Activated CD8-positive, alpha-beta memory T cell treated with anti-CD3 and anti-CD28 coated beads, Interleukin-2, amount 50 U/mL, for 1 hour (primary cell): ENCODE data around the gene CERS3.

Experiments
- DNase-seq: peaks from one replicate; pipeline ENCODE4 v3.0.0-alpha.2; 2020; ENCODE audit errors: extremely low read depth

CERS3 gene

DNA sequence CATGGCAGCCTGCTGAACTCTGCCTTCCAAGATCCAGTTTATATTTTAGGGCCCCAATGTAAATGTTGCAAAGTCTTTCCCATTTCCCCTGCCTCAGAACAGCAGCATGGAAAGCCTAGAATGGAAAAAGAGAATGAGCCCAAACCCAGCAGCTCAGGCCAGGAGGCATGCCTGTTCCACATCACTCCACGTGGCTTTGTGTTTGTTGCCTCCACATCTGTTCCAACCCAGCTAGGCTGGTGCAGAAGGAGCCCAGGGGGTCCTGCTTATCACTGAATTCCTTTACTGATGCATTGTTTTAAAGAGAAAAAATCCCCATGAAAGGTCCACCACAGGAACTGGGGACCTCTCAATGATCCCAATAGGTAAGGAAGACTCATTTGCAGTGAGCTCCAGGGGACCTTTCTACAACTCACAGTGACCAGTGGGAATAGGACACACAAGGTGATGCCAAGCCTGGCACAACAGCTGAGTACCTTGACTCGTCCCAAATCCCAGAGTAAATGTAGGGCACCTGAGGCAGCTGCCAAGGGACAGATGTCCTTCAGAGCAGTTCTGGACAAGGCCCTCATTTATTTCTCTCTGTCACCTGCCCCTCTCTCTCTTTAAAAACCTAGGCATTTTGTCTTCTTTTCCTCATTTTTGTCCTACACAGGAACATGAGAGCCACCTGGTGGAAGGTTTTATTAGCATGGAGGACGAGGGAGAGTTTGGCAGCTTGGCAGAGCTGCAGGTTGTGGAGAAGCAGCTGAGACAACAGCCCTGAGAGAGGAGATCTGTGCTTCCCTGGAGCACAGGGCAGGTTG lies 145.2 kb downstream of the CERS3 start:
- DNase-seq = no peak

DNA sequence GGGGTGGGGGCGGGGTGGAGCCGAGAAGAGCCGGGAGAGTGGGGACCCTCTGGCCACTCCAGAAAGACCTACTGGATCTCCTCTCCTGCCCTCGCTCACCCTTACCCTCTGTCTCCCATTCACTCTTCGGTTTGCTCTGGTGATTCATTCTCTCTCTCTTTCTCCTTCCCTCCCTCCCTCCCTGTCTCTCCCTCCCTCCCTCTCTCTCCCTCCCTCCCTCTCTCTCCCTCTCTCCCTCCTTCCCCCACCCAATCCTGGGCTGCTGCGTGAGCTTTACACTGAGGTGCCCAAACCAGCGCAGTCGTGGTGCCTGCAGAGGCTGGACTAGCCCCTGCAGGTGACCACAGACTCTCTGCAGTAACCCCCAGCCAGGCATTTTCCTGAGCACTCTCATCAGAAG lies 154.8 kb downstream of the CERS3 start:
- DNase-seq = no peak

DNA sequence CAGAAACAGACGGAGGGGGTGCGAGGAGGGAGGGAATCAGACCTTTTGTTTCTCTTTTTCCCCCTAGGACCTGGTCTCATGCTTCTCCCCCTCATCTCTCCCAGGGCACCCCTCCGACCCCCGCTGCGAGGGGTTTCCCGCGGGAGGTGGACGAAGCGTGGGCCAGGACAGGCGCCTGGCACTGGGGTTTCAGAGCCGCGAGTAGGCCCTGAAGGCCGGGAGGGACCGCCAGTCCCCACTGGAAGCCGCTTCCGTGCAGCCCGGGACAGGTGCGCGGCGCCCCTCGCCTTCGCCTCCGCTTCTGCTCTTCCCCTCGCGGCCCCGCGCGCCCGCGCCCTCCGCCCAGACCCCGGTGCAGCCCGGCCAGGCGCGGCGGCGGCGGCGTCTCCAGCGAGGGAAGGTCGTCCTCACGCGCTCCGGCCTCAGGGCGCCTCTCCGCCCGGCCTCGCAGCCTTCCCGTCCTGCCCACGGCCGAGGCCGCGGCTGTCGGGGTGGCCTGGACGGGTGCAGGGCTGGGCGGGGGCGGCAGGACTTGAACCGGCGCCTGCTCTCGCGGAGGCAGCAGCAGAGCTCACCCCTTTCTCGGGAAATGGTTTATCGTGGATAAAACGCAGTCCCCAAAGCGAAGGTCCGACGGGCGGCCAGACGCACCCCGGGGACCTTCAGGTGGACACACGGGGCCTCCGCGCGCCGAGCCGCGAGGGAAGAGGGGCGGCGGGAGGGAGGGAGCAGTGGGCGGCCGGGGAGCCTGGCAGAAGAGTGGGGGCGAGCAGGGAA lies 155.4 kb downstream of the CERS3 start:
- no peak for DNase-seq

DNA sequence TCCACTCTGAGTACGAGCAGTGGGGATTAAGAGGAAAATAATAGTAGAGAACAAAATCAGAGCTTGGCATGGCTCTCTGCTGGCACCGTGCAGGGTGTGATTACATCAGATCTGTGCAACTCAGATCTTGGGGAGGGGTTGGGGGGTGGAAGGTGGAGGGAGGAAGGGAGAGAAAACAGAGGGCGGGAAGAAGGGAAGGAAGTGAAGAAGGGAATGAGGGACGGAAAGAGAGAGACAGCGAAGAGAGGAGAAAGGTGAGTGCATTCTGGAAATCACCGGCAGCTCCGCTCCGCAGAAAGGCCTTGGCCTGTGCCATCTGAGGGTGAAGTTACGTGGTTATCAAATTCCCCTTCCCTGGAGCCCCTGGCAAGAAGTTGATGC lies 156.0 kb downstream of the CERS3 start:
- no peak for DNase-seq

DNA sequence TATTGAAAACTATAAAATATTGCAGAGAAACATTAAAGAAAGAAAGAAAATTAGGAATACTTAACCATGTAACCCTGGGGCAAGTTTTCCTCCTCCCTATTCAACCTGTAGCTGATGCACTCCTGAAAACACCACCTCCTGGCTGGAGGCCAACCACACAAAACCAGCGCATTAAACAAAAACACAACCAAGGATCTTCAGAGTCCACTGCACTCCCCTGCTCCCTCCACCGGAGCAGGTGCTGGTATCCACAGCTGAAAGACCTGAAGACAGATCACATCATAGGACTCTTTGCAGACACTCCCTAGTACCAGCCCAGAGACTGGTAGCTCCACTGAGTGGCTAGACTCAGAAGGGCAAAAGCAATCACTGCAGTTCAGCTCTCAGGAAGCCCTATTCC lies 173.4 kb downstream of the CERS3 start:
- no peak for DNase-seq

DNA sequence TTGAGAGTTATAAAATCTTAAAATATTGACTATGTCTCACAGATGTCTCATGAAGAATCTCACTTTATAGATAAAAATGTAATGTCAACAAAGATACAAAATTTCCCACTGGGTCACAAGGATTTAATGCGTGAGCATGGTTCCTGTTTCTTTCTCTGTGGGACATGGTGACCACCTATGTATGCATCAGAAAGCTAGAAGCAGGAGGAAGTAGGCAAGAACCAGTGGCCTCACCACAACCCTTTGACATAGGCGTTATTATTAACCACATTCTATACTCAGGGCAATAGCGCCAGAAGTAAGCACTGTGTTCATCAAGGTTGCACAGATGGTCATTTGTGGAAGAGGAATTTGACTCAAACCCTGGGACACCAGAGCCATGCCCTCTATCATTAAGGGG lies 175.3 kb downstream of the CERS3 start:
- DNase-seq = no peak

DNA sequence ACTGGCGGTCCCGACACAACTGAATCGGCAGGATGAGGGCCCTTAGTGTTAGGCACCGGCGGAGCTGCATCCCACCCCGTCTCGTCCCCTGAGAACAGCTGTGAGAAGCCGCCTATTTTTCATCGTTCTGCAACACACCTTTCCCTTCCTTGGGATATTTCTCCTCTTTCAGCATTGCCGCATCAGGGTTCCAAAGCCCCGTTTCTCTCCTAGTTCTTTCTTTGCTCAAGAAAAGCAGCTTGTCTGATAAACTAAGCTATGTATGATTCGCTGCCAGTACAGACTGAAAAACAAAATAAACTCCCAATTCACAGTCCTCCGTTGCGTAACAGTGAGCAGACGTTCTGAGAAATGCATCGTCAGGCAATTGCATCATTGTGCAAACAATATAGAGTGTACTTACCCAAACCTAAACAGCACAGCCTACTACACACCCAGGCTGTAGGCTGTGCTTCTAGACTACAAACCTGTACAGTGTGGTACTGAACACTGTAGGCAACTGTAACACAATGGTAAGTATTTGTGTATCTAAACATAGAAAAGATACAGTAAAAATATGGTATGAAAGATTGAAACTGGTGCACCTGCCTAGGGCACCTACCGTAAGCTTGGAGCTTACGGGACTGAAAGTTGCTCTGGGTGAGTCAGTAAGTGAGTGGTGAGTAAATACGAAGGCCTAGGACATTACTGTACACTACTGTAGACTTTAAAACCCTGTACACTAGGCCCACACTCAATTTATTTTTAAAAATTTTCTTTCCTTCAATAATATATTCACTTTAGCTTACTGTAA lies 178.1 kb downstream of the CERS3 start:
- DNase-seq = no peak
